C4-2B (cell line): ENCODE data around the gene CCDC141.
"Not testable (repeated sequence)": the region's sequence is repeated elsewhere in the genome, so short reads cannot be mapped to it uniquely, and the experiment has no call there.

Experiments used
- H3K27ac ChIP-seq: fragments of 450-650 bp; 2 replicates; pipeline ENCODE4 v1.5.1; 2017
- ZFX ChIP-seq: fragments of 450-650 bp; IDR thresholded peaks from 2 replicates; pipeline ENCODE4 v1.6.1; 2017
- TF ChIP-seq, protein P1 (sequence below): fragments of 450-650 bp; conservative IDR thresholded peaks from 2 replicates; pipeline ENCODE4 v1.5.1; 2017; ENCODE audit warnings: mild to moderate bottlenecking

Gene CCDC141

DNA sequence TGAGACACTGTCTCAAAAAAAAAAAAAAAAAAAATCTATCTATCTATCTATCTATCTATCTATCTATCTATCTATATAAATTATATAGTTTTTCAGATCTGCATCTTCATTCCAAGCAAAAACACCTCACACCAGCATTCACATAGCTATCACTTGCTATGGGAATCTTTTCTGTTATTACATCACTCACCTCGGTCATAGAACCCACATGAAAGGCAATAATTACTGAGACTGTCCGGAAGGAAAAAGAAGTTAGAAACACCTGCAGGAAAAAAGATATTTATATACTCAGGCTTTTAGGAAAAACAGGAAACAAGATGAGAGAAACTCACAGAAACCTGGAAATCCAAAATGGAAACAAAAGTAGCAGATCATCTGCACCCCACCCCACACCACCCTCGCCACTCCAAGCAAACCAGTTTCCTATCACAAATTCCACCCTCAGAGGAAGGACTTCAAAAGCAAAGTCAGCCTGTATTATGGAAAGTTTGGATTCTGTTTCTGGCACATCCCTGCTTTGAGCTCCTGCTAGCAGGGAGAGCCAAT, 21.9 kb upstream of the CCDC141 start:
- H3K27ac ChIP-seq = no peak overlapping the region
- TF ChIP-seq, protein P1, sequence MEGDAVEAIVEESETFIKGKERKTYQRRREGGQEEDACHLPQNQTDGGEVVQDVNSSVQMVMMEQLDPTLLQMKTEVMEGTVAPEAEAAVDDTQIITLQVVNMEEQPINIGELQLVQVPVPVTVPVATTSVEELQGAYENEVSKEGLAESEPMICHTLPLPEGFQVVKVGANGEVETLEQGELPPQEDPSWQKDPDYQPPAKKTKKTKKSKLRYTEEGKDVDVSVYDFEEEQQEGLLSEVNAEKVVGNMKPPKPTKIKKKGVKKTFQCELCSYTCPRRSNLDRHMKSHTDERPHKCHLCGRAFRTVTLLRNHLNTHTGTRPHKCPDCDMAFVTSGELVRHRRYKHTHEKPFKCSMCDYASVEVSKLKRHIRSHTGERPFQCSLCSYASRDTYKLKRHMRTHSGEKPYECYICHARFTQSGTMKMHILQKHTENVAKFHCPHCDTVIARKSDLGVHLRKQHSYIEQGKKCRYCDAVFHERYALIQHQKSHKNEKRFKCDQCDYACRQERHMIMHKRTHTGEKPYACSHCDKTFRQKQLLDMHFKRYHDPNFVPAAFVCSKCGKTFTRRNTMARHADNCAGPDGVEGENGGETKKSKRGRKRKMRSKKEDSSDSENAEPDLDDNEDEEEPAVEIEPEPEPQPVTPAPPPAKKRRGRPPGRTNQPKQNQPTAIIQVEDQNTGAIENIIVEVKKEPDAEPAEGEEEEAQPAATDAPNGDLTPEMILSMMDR = no peak
- TF ChIP-seq ZFX = no peak

DNA sequence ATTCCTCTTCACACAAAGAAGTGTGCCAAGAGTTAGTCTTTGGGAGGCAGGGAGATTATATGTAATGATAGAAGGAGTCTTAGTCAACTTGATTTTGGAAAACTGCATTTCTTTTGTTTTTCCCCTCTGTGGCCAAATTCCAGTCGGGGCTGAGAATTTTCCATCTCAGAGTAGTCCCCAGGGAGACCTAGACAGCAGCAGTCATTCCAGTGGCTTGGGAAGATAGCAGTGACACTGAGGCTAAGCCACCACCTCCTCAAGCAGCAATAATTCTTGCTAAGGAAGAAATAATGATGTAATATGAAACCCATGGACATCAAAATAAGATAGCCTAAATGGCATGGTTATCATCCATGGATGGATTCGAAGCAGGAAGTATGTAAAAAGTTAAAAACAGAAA, 21.0 kb upstream of the CCDC141 start:
- TF ChIP-seq, protein P1 = no peak
- no peak for TF ChIP-seq ZFX

DNA sequence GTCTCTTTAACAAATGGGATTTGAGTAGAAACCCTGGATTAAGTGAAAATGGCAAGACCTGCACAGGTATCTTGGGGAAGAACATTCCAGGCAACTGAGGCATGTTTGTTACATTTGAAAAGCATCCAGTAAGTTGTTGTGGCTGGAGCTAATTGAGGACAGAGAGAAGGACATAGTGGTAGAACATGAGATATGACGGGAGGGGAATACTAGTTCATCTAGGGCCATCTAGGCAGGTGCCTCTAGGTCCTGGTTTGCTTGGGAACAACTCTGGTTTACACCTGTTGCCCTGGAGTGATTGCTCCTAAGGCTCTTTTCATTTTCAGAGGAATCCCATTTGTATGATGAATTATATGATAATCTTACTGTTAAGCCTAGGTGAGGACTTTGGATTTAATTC, 19.7 kb upstream of the CCDC141 start:
- H3K27ac ChIP-seq = no peak overlapping the region
- no peak for TF ChIP-seq ZFX
- TF ChIP-seq, protein P1 = no peak

More for the DNA sequence above, 21.0 kb upstream of the CCDC141 start:
- no peak overlapping the region for H3K27ac ChIP-seq

DNA sequence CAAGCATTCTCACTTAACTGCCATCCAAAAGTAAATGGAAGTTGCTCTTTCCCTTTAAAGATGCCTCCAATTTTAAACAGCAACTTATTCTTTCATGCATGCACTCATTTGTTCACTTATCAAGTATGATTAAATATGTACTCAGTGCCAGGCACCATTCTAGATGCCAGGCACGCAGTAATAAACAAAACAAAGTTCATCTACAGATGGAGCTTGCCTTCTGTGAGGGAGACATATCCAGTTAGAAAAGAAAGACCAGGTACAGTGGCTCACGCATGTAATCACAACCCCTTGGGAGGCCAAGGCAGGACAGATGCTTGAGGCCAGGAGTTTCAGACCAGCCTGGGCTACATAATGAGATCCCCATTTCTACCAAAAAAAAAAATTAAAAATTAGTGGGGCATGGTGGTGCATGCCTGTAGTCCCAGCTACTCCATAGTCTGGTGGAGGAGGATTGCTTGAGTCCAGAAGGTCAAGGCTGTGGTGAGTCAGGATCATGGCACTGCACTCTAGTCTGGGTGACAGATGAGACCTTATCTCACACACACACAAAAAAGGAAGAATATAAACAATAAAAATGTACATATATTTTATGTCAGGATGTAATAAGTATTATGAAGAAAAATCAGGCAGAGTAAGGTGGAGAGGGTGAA, 19.2 kb upstream of the CCDC141 start:
- H3K27ac ChIP-seq = no peak overlapping the region

DNA sequence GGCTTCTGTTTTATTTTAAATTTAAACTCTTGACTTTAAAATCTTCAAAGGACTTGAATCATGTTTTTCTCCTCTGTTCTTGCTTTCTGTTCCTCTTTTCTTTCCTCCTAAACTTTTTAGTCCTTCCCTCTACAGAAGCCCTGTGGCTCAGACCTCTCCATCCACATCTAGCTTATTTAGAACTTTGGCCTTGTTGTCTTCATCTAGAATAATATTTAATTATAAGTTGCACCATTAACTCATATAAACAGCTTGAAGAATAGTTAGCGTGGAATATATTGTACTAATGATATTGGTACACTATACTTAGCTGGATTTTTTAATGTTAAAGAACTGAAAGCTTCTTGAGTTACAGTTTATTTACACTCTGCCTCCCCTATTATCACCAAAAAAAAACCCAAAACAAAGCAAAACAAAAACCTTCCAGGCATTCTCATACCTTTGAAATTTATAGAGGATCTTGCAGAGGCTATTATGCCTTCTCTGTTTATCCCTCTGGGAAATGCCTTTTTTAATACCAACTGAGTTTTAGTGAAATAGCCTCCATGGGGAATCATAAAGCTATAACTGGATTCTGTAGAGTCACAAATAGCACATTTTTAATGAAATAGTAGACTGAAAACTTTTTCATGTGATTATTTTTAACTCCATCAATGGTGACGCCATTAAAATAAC, 9.2 kb upstream of the CCDC141 start:
- TF ChIP-seq, protein P1 = no peak
- TF ChIP-seq ZFX = no peak
- H3K27ac ChIP-seq = no peak overlapping the region

More for the DNA sequence above, 19.2 kb upstream of the CCDC141 start:
- TF ChIP-seq ZFX = no peak
- TF ChIP-seq, protein P1 = no peak

DNA sequence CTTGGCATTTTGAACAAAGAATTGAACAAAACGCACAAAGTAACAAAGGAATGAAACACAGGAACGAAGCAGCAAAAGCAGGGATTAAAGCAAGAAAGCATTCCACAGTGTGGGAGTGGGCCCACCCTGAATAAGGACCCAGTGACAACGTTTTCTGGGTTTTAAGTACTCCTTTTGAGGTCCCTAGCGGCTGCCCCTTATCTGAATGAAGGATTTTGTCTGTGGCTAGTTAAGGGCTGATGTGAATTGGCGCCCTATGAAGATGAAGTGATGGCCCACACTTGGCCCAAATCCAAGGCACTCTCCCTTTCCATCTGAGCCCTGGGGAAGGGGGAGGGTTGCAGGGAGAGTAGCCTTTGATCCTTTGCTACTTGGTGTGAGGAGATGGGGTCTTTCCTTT, 7.8 kb upstream of the CCDC141 start:
- TF ChIP-seq, protein P1 = no peak
- no peak for TF ChIP-seq ZFX
- H3K27ac ChIP-seq = no peak overlapping the region

DNA sequence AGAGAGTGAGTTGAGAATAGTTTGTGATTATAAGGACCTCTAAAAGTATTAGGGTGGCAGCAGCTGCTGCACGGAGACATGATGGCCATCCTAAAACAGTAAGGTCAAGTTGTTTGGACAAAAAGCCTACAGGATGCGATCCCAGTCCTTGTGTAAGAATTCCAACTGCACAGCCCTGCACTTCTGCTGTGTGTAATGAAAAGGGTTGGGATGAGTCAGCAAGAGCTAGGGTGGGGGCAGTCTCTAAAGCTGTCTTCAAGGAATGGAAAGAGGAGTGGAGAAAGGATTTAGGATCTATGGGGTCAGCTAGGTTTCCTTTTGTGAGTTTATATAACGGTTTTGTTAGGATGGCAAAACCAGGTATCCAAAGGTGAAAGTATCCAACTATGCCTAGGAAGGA, 3.6 kb upstream of the CCDC141 start:
- H3K27ac ChIP-seq = not testable (repeated sequence)

DNA sequence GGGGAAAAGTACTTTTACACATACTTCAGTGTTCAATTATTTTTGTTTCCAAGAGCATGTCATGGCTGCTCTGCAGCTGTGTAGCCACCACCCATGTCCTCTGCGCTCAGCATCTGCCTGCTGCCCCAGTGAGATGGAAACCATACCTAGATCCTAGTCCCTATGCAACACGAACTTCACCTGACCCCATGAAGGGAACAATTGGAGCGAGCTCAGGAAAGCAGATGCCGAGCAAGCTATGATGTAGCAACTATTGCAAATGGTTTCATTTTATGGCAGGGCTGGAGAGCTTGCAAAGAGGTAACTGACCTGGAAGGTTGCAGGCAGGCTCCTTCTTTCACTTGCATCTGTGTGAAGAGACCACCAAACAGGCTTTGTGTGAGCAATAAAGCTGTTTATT, 1.3 kb upstream of the CCDC141 start:
- H3K27ac ChIP-seq = no peak overlapping the region
- TF ChIP-seq, protein P1 = no peak
- no peak for TF ChIP-seq ZFX
